ENCODE measurements around the gene CCDC30. TPM values are rescaled to one million over a fixed set of nuclear protein-coding genes. Genes with fewer than 3 reads are reported as not detected.
"Not testable (repeated sequence)": the region's sequence is repeated elsewhere in the genome, so short reads cannot be mapped to it uniquely, and the experiment has no call there.

CCDC30 gene
- total RNA-seq, 1 experiment from 2014 or later, result 0.34 TPM

DNA sequence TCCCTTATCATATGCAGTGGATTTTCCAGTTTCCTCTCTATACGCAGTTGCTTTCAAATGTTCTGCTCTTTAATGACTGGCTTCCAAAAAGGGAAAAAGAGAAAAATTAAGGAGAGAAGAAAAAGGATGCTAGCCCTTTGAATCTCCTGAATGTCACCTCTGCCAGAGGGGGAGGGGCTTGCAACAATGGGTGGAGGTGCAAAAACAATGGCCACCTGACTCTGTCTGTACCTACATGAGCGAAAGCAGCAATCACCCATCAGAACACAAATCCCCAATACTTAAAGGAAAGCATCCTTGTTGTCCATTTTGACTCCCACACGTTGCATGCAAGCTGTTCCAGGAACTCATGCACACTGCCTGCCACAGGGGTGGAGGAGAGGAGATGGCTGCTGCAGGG is 61.2 kb downstream of the CCDC30 start:
- DNase-seq (ENCODE audit: low read depth), result no peak

DNA sequence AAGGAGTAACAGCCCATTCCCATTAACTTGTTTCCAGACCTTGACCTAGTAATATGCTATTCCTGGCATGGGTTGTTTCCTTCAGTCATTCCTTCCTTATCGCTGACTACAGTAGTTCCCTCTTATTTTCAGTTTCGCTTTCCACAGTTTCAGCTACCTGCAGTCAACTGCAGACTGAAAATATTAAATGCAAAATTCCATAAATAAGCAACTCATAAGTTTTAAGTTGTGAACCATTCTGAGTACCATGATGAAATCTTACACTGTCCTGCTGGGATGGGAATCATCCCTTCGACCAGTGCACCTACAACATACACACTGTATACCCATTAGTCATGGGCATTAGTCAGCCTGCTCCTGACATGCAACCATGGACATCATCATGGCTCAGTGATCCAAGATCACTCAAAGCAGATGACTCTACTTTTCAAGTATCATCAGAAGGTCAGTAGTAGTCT is 66.7 kb downstream of the CCDC30 start:
- peak; percentile 89 for DNase-seq (ENCODE audit: low read depth)

DNA sequence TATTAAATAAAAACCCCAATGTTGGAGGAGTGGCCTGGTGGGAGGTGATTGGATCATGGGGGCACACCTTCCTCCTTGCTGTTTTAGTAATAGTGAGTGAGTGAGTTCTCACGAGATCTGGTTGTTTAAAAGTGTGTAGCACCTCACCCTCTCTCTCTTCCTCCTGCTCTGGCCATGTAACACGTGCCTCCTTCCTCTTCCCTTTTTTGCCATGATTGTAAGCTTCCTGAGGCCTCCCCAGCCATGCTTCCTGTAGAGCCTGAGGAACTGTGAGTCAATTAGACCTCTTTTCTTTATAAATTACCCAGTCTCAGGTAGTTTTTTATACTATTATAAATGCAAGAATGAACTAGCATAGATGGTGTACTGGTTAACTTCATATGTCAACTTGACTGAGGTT is 68.0 kb downstream of the CCDC30 start:
- no peak for DNase-seq (ENCODE audit: low read depth)

DNA sequence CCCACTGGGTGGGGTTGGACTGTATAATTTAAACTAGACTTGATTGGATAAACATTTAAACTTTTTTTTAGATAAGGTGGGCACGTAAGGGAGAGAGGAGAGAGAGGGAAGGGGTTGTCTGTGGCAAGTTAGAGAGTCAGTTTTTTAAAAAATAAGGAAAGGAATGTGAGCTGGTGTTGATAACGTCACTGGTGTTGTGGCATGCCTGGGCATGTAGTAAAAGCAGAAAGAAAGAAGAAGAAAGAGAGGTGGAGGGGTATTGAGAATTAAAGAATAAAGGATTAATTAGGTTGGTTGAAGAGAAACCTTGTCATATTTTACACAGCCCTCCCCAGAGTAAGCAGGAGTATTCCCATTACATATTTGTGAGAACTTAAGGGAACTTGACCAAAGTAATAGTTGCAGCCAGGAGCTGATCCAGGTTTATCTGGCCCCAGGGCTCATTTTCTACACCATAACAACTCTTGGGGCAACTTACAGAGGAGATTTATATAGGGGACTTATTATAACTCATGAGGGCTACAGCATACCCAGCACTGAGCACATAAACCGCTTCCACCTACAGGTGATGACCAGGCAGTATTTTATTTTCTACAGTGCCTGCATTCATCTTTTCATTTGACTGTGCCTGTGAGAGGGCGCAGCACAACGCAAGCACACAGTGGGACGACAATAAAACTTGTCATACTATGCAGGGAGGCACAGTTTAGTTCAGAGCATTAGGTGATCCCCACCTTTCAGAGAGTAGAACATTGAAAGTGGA is 70.2 kb downstream of the CCDC30 start:
- no peak for DNase-seq (ENCODE audit: low read depth)

DNA sequence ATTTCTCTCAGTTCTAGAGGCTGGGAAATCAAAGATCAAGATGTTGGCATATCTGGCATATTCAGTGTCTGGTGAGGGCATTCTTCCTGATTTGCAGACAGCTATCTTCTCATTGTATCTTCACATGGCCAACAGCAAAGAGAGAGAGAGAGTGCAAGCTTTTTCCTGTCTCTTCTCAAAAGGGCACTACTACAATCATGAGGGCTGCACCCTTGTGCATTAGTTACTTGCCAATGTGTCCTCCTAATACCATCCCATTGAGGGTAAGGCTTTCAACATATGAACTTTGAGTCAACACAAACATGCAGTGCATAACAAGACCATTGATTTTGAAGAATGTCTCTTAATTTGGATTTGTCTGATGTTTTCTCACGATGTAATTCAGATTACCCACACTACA is 78.0 kb downstream of the CCDC30 start:
- no peak for DNase-seq (ENCODE audit: low read depth)

DNA sequence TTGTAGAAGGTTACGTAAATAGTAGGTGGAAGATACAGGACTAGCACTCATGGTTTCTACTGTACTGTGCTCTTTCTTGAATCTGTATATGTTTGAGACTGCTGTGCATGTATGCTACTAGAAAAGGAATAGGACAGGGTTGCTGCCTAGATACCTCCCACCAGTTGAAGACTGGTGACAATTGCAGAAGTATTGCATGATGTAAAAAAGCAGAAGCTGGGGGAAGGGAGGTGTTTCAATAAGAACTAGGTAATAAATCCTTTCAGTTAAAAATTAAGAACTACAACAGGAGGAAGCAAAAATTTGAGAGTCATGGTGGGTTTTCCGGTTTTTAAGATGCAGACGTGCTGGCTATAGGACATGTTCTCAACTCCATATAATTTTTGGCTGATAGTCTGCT is 88.1 kb downstream of the CCDC30 start:
- no peak for DNase-seq (ENCODE audit: low read depth)

DNA sequence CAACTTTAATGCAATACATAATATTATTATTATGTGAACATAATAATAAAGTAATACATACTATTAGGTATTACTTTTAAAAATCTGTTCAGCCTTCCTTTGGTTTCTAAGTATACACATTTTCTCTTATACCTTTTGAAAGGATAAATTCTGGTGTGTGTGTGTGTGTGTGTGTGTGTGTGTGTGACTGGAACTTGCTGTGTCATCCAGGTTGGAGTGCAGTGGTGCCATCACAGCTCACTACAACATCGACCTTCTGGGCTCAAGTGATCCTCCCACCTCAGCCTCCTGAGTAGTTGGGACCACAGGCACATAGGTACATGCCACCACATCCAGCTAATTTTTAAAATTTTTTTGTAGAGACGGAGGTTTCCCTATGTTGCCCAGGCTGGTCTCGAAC is 88.5 kb downstream of the CCDC30 start:
- DNase-seq (ENCODE audit: low read depth), result no peak

DNA sequence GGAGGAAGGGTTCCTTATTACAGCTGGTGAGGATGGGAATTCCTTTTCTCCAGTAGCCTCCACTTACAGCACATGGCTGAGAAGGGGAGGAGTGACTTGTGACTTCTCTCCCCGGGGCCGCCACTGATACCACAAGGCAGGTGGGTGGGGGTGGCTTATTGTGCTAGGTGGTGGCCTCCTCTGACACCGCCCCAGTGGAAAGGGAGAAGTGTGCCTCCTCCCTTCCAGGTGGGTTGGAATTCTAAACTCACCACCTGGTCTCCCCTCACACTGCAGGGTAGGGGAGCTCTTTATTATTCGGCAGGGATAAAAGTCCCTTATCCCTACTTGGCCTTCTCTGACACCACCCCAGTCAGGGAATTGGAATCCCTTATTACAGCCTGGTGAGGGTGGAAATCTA is 89.5 kb downstream of the CCDC30 start:
- DNase-seq (ENCODE audit: low read depth), result no peak

DNA sequence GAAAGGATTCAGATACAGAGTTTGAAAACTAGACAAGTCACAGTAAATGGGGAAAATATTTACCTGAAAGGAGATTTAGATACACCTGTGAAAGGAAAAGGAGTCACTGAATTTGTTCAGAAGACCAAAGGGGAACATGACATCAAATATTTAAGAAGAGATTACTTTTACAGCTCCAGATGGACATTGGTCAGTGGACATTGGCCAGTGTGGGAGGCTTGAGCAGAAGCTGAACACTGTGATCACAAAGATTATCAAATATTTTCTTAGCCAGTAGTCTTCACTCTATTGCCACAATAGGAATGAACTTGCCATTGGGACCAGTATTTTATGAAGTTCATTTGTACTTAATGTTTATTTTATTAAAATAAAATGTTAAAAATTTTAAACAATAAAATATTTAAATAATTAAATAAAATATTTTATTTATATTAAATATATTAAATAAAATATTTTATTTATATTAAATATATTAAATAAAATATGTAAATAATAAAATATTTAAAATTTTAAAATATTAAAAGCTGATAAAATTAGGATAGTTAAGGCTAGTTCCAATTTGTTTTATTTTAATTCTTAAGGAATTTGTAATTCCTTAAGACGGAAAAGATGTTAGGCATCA is 94.3 kb downstream of the CCDC30 start:
- no peak for DNase-seq (ENCODE audit: low read depth)

DNA sequence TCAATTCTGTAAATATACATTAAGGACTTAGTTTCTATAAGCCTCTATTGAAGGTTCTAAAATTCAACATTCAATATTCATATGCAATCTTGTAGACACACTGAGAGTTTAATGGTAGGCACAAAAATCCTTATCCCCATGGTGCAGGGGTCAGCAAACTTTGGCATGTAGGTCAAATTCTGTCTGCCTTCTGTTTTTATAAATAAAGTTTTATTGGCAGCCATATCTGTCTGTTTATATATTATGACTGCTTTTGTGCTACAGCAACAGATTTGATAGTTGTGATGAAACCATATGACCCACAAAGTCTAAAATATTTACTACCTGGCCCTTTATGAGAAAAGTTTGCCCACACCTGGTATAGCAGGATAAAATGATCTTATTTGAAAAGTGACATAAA is 104.0 kb downstream of the CCDC30 start:
- no peak for DNase-seq (ENCODE audit: low read depth)

DNA sequence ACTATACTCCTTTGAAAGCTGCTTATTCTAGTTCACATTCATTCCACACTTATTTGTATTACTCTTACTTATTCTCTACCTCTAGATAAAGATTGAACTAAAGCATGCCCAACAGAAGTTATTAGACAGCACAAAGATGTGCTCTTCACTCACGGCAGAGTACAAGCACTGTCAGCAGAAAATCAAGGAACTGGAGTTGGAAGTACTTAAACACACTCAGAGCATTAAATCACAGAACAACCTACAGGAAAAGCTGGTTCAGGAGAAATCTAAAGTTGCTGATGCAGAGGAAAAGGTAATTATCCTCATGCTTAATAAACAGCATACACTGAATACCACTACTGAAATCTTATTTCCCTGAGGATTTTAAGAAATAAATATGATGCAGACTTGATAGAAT is 113.8 kb downstream of the CCDC30 start:
- no peak for DNase-seq (ENCODE audit: low read depth)

DNA sequence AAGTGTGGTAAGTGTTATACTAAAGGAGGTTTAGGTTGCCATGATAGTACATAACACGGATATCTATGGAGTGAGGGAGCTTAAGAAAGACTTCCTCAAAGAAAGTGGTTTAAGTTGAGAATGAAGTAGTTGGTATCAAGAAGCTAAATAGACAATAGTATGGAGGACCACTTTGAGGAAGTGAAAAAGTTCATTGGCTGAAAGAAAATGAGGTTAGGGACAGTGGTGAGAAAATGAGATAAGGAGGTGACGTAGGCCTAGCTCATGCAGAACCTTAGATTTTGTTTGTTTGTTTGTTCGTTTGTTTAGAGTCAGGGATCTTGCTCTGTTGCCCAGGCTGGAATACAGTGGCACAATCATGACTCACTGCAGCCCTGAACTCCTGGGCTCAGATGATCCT is 122.9 kb downstream of the CCDC30 start:
- no peak for DNase-seq (ENCODE audit: low read depth)

DNA sequence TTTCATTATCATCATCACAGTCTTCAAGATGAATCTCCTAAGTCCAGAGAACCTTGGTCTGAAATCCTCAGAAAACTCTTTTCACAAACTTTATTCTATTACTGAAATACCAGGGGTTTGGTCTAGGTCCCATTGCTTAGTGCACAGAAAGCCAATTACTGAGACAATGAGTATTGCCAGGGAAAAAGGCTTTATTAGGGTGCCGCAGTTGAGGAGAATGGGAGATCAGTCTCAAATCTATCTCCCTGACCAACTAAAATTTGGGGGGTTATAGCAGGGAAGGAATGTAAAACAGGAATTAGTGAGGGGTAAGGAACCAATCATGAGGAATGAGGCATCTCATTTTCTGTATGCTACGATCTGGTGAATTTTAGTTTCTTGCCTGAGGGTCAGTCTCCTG is 124.7 kb downstream of the CCDC30 start:
- DNase-seq (ENCODE audit: low read depth), result no peak

DNA sequence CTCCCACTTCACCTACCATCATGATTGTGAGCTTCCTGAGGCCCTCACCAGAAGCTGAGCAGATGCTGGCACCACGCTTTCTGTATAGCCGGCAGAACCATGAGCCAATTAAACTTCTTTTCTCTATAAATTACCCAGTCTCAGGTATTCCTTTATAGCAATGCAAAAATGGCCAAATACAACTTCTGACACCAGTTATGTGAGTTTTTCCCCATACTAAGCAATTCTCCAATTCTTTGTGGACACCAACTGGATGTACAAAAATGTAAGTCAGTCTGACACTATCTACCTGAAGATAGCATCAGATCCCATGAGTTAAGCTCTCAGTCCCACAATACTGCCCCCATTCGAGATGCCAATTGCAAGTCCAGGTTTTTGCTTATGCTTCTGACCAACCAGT is 129.7 kb downstream of the CCDC30 start:
- DNase-seq (ENCODE audit: low read depth), result no peak

DNA sequence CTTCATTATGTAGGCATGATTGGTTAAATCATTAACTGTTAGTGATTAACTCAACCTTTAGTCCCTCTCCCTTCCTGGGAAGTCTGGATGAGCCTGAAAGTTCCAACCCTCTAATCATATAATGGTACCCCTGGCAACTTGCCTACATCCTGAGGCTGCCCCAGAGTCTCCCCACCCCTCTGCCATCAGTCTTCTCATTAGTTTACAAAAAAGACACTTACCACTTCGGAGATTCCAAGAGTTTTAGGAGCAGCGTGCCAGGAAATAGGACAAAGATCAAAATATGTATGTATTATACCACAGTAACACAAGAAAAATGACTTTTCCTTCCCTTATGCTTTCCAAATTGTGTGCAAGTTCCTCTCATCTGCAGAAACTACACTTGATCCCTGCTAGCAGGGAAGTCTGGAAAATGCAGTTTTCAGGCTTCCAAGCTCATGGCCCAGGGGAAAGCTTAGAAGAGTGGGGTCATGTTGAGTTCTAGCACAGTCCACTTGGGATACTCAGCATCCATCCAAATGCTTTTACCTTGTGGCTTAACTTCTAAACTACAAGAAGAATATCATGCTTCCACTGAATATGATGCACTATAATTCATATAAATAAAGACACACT is 130.5 kb downstream of the CCDC30 start:
- DNase-seq (ENCODE audit: low read depth), result no peak

DNA sequence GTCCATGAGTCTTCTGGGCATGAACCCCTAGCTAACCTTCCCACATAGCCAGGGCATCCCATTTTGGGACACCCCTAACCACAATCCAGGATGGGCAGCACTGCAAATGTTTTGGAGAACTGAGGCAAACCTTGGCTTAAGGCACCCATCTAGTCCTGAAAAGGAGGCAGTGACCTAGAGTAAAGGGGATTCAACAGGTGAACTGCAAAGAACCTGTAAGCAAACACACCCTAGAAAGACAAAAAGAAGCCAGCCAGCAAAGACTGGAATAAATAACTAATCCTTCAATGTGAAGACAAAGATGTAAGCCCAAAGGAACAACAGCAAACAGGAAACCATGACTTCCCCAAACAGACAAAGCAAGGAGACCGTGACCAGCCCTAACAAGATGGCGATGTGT is 138.4 kb downstream of the CCDC30 start:
- DNase-seq (ENCODE audit: low read depth), result no peak

DNA sequence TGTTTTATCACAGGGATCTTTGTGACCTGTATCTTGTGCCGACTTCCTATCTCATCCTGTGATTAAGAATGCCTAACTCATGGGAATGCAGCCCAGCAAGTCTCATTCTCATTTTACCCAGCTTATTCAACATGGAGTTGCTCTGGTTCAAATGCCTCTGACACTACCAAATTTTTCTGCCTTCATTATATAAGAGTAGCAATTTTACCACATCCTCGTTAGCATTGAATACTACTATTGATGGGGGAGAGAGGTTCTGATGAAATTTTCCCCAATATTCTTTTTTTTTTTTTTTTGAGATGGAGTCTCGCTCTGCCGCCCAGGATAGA is 150.7 kb downstream of the CCDC30 start:
- no peak for DNase-seq (ENCODE audit: low read depth)

DNA sequence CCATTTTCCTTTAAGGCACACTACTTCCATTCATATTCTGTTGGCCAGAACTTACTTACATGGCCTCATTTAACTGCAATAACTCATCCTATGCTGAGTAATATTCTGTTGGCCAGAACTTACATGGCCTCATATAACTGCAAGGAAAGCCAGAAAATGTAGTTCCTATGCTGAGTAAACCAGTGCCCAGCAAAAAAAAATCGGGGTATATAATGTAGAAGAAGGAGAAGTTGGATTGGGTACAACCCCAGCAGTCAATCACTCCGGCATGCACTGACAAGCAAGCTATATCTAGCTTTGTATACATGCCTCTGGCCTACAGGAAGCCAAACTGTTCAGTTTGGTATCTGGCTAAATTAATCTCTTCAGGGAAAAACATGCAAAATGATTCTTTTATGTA is 155.8 kb downstream of the CCDC30 start:
- DNase-seq (ENCODE audit: low read depth), result no peak

DNA sequence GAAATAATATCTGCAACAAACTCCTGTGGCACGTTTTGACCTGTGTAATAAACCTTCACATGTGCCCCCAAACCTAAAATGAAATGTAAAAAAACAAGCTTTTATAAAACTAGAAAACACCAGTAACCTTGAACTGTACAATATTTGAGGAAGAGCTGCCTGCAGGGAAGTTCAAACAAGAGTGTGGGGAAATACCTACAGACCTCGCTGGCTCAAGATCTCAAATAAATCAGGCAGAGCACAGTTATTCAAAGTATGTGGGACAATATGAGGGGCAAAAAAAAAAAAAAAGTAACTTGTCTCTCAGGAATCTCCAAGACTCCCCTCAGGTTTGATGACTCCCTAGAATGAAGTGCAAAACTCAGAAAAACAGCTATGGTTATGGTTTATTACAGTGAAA is 157.2 kb downstream of the CCDC30 start:
- DNase-seq (ENCODE audit: low read depth), result no peak

DNA sequence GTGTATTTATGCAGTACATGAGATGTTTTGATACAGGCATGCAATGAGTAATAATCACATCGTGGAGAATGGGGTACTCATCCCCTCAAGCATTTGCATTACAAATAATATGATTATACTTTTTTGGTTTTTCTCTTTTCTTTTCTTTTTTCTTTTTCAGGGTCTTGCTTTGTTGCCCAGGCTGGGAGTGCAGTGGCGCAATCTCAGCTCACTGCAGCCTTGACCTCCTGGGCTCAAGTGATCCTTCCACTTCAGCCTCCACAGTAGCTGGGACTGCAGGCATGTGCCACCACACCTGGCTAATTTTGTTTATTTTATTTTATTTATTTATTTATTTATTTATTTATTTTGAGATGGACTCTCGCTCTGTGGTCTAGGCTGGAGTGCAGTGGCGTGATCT is 158.1 kb downstream of the CCDC30 start:
- DNase-seq (ENCODE audit: low read depth), result not testable (repeated sequence)

DNA sequence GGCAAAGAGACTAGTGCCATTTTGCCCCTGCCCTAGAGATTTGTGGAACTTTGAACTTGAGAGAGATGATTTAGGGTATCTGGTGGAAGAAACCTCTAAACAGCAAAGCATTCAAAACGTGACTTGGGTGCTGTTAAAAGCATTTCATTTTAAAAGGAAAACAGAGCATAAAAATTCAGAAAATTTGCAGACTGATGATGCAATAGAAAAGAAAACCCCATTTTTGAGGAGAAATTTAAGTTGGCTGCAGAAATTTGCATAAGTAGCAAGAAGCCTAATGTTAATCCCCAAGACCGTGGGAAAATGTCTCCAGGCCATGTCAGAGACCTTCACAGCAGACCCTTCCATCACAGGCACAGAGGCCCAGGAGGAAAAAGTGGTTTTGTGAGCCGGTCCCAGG is 164.1 kb downstream of the CCDC30 start:
- not testable (repeated sequence) for DNase-seq (ENCODE audit: low read depth)

DNA sequence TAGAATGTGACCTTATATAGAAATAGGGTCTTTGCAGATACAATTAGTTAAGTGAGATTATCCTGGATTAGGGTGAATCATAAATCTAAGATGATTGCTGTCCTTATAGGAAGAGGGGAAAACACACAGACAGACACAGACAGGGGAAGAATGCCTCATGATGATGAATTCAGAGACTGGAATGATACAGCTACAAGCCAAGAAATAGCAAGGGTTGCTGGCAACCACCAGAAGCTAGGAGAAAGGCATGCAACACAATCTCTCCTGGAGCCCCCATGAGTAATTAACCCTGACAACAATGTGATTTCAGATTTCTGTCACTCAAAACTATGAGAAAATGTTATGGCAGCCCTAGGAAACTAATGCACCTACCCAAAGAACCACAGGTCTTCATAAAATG is 176.0 kb downstream of the CCDC30 start:
- no peak for DNase-seq (ENCODE audit: low read depth)

DNA sequence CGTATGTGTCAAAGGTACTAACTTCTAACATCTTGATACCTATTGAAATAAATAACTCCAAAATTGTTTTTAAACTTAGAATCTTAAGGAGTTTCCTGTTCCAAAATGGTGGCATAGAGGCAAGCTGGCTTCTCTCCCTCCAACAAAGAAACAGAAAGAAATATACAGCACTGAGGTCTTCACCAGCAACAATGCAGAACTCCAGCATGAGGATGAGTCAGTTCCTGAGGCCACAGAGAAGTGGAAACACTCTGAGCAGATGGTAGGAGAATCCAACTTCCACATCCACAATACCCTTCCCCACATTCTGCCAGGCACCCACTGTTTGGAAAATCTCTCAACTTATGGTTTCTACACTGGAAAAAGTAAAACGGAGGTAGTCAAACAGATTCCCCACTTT is 183.0 kb downstream of the CCDC30 start:
- DNase-seq (ENCODE audit: low read depth), result peak; percentile 21

Data from Daoy (cell line).